RPMI7951 (cell line): ENCODE measurements around the gene NFE2L1. TPM values are rescaled to one million over a fixed set of nuclear protein-coding genes. Genes with fewer than 3 reads are reported as not detected.
"Not testable (repeated sequence)": the region's sequence is repeated elsewhere in the genome, so short reads cannot be mapped to it uniquely, and the experiment has no call there.

Experiments
- DNase-seq: peaks from one replicate; pipeline ENCODE4 v3.0.0-alpha.2; 2012; ENCODE audit warnings: low read depth
- total RNA-seq: library from RNA; depleted of rRNA; stranded (reverse); fragments of >200 nt; shearing (Covaris generic); gene quantifications from 2 replicates; pipeline ENCODE4 v1.2.3, GENCODE V29; 2014; rRNA removed

The NFE2L1 gene, protein sequence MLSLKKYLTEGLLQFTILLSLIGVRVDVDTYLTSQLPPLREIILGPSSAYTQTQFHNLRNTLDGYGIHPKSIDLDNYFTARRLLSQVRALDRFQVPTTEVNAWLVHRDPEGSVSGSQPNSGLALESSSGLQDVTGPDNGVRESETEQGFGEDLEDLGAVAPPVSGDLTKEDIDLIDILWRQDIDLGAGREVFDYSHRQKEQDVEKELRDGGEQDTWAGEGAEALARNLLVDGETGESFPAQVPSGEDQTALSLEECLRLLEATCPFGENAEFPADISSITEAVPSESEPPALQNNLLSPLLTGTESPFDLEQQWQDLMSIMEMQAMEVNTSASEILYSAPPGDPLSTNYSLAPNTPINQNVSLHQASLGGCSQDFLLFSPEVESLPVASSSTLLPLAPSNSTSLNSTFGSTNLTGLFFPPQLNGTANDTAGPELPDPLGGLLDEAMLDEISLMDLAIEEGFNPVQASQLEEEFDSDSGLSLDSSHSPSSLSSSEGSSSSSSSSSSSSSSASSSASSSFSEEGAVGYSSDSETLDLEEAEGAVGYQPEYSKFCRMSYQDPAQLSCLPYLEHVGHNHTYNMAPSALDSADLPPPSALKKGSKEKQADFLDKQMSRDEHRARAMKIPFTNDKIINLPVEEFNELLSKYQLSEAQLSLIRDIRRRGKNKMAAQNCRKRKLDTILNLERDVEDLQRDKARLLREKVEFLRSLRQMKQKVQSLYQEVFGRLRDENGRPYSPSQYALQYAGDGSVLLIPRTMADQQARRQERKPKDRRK
- total RNA-seq, result 28.4 and 35.2 TPM in 2 replicates

DNA sequence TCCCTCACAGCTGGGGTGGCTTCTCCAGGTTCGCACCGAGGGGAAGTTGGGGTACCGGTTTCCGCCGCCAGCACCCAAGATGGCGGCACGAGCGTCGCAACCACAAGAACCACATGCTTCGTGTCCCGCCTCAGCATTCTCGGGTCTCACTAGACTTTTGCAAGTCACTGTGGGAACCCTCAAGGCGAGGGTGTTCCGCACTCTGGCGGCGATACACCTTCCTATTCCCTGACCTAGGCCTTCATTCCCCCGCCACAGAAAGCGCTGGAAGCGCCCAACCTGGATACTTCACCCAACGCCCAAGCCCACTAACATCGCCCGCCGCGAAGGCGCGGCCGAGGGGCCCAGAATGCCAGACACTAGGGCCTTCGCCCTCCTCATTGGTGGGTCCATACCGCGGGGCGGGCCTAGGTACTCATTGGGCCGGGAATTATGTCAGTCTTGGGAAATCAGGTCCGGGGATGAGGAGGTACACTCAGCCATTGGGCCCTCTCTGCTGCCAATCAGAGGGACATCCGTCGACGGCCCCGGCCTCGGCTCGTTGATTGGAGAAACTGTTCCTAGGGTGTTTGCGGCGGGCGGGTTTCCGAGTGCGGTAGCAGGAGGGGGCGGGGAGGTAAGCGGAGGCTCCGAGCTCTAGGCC is at the start of gene NFE2L1:
TSS of gene NFE2L1 (plus strand) at position 619 of the 643 bp plus-strand sequence. CDS start 2,760 bp downstream, outside the sequence.
- DNase-seq, result peak; percentile 99

DNA sequence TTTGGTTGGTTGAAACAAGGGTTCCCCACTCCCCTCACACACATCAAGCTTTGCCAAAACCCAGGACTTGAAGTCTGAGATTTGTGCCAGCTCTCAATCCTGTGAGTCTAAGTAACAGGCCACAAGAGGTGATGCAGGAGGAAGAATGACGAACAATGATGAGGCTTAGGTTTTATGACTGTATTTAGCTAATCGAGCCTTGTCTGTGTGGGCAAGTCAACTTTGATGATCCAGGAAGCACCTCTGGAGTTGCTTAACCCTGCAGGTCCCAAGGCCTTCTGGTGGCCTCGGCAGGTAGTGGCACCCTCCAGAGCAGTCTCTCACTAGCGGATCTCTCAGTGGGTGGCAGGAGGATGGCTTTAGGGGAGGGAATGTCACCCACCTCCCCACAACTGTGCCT is 48.6 kb upstream of the NFE2L1 start:
- DNase-seq, result no peak

DNA sequence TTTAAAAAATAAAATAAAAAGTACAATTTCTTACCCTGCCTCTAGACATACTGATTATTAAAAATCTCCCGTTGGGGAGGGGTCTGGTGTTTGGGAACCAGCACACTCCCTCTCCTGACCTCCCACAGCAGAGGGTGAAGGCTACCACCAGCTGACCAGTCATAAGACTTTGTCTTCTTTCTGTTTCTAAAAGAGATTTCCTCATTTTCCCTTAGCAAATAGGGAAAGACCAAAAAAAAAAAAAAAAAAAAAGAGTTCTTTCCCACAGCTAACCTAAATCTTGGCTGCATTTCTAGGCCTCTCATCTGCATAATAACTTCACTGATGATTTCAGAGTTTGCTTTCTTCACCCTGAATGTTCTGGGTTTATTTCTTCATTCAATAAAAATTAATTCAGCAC is 47.0 kb upstream of the NFE2L1 start:
- no peak for DNase-seq

DNA sequence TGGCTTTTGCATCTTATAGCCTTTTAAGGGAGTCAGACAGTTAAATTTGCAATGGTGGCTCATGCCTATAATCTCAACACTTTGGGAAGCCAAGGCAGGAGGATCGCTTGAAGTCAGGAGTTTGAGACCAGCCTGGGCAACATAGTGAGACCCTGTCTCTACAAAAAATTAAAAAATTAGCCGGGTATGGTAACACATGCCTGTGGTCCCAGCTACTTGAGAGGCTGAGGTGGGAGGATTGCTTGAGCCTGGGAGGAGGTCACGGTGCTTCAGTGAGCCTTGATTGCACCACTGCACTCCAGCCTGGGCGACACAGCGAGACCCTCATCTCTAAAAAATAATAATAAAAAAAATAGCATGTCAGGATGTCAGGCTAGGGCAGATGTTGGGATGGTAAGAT is 46.5 kb upstream of the NFE2L1 start:
- DNase-seq, result not testable (repeated sequence)

DNA sequence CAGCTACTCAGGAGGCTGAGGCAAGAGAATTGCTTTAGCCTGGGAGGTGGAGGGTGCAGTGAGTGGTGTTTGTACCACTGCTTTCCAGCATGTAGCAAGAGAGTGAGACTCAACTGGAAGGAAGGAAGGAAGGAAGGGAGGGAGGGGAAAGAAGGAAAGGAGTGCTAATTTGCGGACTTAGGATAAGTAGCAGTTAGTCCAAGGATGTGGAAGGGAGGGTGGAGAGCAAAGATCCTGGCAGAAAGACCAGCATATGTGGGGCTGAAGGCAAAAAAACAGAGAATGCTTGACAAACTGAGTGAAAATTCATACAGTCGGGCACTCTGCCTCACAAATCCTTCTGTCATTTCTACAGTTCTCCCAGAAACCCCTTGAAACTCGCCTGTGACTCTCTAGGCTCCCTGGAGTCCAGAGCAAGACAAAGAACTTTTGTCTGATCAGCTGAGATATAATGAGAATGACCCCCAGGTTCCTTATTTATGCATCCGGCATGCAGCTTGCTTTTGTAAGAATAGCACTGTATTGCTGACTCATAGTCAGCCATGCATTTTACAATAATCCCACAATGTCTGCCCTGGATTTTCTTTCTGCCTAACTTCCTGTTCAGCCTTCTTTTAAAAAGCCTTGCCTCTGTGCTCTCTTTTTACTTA is 45.8 kb upstream of the NFE2L1 start:
- DNase-seq, result peak; percentile 84

DNA sequence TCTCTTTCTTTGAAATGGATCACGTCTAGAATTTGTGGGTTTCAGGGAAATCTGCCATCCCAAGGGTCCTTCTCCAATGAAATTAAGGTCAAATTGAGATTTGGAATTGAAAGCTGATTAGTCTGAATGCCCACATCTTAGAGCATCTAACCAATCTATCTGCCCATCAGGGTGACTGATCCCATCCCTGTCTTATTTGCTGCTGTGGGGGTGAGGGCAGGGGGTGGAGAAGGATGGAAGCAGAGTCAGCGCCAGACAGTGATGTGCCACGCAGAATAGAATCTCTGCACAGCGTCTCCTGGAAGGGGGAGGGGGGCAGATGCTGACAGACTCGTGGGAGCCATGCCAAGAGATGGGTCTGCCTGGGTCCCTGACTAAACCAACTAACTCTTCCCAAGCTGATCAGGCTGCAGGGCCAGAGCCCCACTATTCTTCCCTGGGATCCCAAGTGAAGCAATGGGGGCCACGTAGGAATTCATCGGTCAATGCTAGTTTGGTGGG is 45.2 kb upstream of the NFE2L1 start:
- peak; percentile 31 for DNase-seq

DNA sequence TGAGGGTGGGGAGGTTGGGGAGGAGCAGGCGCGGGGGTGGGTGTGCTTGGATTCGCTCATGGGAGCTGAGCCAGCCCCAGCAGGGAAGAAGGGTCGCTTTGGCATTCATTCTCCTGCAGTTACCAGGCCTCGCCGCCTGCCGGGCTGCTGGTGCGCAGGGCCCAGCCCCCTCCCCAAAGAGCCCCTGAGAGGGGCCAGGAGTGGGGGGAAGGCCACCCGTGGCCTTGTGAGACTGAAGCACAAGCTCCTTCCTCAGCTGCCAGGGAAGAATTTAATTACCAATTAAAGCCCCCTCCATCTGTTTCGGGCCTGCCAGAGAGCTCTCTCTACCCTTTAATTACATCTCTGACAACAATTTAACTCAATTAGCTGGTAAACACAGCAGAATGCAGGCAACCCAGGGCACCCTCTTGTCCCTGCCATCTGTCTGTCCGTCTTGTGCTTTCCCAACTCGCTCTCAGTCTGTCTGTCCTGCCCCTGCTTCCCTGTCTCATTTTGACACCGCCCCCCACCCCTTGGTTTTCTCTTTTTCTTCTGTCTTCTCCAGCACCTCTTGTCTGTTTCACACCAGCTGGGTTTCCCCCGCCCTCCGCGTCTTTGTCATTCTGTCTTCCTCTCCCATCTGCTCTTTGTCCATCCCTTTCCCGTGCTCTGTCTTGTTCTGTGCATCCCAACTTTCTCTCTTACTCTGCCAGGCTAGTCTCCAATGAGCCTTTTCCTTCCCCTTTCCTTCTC is 44.6 kb upstream of the NFE2L1 start:
- DNase-seq, result no peak

DNA sequence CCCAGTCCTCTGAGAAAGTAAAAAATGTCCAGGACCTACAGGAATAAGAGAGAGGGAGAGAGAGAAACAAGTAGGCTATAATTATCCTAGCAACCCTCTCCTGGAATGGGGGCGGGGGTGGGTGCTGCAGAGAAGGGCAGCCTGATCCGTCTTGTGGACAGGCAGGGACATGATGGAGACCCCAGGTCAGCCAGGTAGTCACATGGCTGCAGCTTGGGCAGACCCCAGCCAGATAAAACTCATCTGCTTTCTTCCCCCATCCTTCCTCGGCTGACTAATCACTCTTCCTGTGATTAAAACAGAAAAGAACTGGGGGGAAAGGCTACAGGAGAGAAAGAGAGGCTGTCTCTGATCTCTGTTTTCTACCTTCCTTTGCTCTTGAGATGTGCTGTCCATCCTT is 43.2 kb upstream of the NFE2L1 start:
- DNase-seq, result no peak

DNA sequence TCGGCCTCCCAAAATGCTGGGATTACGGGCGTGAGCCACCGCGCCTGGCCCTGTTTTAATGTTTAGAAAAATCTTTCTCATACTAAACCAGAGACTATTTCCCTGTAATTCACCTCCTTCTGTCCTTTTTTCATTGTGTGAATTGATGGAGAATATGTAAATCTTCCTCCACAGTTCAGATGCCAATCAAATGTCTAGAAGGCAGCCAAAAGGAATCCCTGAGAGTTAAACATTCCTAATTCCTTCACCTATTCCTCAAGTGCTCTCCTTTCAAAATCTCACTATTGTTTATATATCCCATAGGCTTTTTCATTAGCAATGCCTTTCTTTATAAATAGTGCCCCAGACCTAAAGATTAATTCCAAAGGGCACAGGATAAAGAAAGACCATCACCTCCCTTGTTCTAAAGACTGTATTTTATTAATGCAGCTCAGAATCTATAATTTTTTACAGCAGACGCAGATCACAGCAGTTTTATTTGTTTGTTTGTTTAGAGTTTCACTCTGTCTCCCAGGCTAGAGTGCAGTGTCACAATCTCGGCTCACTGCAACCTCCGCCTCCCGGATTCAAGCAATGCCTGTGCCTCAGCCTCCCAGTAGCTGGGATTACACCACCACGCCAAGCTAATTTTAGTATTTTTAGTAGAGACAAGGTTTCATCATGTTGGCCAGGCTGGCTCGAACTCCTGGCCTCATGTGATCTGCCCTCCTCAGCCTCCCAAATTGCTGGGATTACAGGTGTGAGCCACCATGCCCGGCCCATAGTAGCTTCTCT is 41.0 kb upstream of the NFE2L1 start:
- DNase-seq, result no peak

DNA sequence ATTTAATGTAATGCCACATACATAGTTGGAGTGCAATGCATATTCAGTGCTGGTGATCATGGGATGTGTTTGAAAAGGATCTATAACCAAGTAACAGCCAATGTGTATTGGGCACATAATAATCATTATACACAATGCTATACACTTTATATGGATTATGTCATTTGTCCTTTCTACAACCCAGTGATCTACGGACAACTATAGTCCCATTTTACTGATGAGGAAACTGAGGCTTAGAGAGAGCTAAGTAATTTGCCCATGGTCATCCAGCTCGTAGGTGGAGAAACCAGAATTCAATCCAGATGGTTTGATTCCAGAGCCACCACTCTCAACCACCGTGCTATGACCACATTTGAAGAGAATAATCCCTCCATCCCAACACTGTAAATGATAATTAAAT is 38.0 kb upstream of the NFE2L1 start:
- no peak for DNase-seq

DNA sequence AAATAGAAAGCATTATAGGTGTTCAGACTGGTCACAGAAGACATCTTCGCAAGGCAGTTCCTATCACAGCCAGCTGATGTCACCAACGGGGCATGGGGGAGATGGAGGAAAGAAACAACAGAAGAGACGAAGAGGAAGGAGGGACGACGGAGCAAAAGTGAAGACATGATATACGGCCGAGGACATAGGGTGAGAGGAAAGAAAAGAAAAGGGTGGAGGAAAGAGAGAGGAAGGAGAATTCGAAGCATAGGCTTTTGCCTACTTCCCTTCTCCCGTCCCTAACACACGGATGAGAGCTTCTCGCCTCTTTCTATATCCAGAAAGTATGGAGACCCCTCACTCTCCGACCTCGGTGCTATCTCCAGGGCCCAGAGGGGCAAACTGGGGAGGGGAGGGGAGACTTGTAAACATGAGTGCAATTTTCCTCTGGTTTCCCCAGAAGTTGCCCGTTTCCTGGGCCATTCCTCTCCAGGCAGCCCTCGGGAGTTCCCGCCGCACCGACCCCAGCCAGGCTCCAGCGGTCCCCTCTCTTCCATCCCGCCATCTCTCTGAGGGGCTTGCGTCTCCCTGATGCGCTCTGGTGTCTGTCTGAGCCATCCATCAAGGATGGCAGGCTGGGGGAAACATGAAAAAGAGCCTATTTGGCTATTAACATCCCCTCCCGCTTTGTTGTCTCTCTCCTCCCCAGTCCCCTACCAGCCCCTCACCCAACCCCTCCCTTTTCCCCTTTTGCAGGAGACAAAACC is 36.6 kb upstream of the NFE2L1 start:
- DNase-seq, result peak; percentile 52

DNA sequence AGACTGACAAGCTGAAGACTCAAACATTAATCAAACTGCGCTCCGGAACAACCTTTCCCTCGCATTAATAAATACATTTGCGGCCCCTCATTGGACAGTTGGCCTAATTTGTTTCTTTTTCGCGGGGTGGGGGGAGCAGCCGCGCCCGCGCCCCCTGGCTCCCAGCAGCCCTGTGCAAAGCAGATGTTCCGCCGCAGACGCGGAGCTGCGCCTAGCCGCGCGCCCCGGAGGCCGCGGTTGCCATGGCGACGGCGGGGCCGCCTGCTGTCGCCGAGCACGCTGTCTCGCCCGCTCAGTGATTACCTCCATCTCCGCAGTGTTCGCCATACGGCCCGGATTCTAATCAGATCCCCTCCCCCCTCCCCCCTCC is 36.0 kb upstream of the NFE2L1 start:
- peak; percentile 55 for DNase-seq

DNA sequence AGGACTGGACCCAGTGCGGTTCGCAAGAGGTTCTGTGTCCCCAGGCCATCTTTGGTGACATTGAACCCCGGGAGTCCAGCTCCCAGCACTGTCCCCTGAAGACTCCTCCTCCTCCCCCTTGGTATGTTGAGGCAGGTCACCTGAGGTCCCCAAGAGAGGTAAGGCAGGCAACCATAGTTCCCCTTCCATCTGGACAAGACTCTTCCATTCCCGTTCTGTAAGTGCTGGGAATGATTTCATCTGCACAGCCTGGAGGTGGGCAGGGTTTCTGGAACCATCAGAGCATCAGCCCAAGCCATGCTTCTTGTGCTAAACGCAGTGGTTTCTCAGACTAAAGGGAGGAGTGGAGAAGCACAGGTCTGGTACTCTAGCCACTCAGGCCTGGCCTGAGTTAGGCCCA is 35.5 kb upstream of the NFE2L1 start:
- DNase-seq, result no peak

DNA sequence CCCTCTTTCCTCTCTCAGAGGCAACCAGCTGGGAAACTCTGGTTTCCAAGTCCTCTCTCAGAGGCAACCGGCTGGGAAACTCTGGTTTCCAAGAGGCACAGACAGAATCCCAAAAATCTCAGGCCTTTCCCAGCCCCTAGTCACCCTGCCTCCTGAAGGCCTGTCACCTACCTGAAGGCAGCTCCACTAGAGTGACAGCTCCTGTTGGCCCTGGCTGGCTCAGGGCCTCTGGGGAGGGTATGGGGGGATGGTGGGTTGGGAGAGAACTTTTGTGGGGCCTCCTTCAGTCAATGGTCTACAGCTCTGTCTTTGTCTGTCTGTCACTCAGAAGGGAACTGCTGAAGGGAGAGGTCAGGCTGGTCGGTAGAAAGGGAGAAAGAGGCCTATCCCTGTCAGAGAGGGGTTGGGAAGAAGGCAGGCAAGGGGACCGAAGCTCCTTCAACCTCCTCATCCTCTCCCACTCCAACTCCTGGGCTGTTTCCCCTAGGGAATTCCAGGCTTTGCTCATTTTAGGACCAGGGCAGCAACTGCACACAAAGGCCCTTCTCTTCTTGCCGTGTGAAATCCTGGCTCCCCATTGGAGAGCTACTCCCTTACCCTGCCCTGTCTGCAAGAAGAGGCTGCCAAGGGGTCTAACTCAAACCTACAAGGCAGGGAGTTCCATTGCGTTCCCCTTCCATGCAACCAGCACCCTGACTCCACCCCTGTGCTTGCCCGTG is 34.1 kb upstream of the NFE2L1 start:
- DNase-seq, result no peak

DNA sequence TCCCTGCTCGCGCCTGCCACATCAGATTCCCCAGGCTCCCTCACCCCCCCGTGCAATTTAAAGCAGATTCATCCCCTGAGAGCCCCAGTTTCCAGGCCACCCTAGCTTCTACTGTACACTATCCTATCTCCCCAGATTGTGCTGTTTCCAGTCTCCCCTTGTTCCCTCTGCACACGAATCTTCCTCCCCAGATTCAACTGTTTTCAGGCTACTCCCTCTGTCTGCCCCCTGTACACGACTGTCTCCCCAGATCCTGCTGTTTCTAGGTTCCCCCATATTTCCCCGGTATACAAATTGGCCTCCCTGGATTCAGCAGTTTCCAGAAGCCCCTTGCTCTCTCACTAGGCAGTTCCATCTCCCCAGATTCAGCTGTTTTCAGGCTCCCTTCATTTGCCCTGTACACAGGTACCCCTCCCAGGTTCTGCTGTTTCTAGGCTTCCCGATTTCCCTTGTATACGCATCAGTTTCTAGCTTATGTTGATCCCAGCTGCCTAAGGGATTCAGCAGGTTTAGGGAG is 33.5 kb upstream of the NFE2L1 start:
- no peak for DNase-seq

DNA sequence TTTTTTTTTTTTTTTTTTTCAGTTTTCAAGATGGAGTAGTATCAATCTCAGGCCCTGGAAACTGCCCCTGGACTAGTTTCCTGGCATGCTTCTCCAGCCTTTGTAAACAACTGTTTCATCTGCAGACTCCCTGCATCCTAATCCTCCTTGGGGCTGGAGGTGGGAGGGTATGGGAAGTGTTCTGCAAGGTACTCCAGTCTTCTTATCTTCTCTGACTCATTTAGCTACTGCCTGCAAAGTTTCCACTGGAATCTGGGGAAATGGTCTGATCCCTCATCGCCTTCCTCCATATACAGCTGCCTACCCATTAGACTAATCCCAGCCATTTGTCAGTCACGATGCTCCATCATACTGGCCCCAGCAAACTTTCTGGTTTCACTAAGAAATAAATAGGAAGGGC is 32.0 kb upstream of the NFE2L1 start:
- DNase-seq, result no peak

DNA sequence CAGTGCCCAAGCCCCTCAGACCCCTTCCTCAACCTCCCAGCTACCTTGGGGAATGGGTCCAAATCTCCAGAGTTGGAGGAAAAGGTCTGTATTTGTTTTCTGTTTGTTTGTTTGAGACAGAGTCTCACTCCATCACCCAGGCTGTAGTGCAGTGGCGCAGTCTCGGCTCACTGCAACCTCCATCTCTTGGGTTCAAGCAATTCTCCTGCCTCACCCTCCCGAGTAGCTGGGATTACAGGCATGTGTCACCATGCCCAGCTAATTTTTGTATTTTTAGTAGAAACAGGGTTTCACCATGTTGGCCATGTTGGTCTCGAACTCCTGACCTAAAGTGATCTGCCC is 30.4 kb upstream of the NFE2L1 start:
- not testable (repeated sequence) for DNase-seq

DNA sequence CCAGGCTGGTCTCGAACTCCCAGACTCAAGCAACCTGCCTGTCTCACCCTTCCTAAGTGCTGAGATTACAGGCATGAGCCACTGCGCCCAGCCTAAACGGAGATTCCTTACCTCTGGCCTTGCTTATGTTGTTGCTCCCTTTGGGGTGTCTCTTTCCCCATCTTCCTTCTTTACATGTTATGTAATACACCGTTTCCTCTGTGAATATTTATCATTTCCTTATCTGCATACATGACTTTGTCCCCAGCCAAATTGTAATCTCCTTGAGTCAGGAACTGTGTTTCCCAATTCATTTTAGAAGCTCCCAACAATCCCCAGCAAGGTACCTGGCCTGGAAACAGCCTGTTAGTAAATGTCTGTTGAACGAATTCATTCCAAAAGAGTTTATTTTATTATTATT is 26.2 kb upstream of the NFE2L1 start:
- DNase-seq, result no peak

DNA sequence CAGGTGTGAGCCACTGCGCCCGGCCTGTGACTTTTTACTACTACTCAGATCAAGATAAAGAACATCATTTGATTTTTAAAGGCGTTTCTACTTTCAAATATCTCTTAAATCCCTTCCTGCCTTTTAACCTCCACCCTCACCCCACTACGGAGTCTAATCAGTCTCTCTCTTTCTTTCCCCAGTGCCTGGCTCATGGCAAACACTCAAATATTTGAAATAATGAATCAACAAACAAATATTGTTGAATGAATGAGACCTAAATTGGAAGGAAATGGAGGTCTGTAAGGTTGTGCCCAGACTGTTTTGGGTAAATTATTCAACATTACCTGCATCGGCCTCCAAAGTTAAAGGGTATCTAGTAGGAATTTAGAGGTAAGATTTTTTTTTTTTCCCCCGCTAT is 25.3 kb upstream of the NFE2L1 start:
- no peak for DNase-seq
